Measurements from ENCODE around the gene CFAP141.
A peak's percentile ranks its signal among the peaks of the same experiment; 100 is the strongest.

CFAP141 gene

GRCh38 chr1:154190550-154190949 lies 15.6 kb downstream of the CFAP141 start:
- no peaks in the 10 kb centered on the region for H3K36me3 ChIP-seq
- H3K4me3 ChIP-seq (ENCODE audit: low read depth, low read length): no peak overlapping the region
- H3K9me3 ChIP-seq (ENCODE audit: severe bottlenecking): peaks cover 2% of the 10 kb centered on the region
- H3K27ac ChIP-seq: no peak overlapping the region
- no peak for TF ChIP-seq CTCF (IDR thresholded peaks at IDR 0.05; ENCODE audit: low read depth, low read length)
- H3K27me3 ChIP-seq (ENCODE audit: insufficient read depth, low read depth, severe bottlenecking): peaks cover 38% of the 10 kb centered on the region
- no peak for DNase-seq

- DNase-seq: no peak
- peaks cover 3% of the 10 kb centered on the region; the same call in 1 of the 2 replicates for H3K36me3 ChIP-seq
- no peaks in the 10 kb centered on the region for H3K9me3 ChIP-seq (ENCODE audit: severe bottlenecking)
- no peak overlapping the region for H3K4me3 ChIP-seq (ENCODE audit: low read depth, low read length)
- no peak for TF ChIP-seq CTCF (IDR thresholded peaks at IDR 0.05; ENCODE audit: low read depth, low read length)
- H3K27me3 ChIP-seq (ENCODE audit: insufficient read depth, low read depth, severe bottlenecking): peaks cover 12% of the 10 kb centered on the region
- H3K27ac ChIP-seq: no peak overlapping the region
Observed at GRCh38 chr1:154186852-154187501, 19.2 kb downstream of the CFAP141 start.

- Histone ChIP-seq H3K36me3 (peaks cover 9% of the 10 kb centered on the region), H3K27ac (0 out of 2 replicates have a peak overlapping the region, but pooled peaks have one; percentile 6), H3K9me3 (ENCODE audit: severe bottlenecking) (no peaks in the 10 kb centered on the region), H3K27me3 (ENCODE audit: insufficient read depth, low read depth, severe bottlenecking) (peaks cover 4% of the 10 kb centered on the region), H3K4me3 (ENCODE audit: low read depth, low read length) (no peak overlapping the region)
- peak; percentile 99 for DNase-seq
- TF ChIP-seq CTCF (IDR thresholded peaks at IDR 0.05; ENCODE audit: low read depth, low read length): peak; percentile 98
Observed at GRCh38 chr1:154186177-154186576, 20.0 kb downstream of the CFAP141 start.

GRCh38 chr1:154183046-154183915 lies 22.9 kb downstream of the CFAP141 start:
- Histone ChIP-seq H3K27me3 (ENCODE audit: insufficient read depth, low read depth, severe bottlenecking) (no peaks in the 10 kb centered on the region), H3K9me3 (ENCODE audit: severe bottlenecking) (no peaks in the 10 kb centered on the region), H3K4me3 (ENCODE audit: low read depth, low read length) (peak overlapping the region; percentile 74), H3K36me3 (peaks cover 27% of the 10 kb centered on the region), H3K27ac (peak overlapping the region; percentile 81)
- peak; percentile 100 for DNase-seq
- 0 out of 2 replicates have a peak, but pooled peaks have one; percentile 16 for TF ChIP-seq CTCF (IDR thresholded peaks at IDR 0.05; ENCODE audit: low read depth, low read length)

GRCh38 chr1:154182344-154183045 lies 23.6 kb downstream of the CFAP141 start:
- Histone ChIP-seq H3K27ac (peak overlapping the region; percentile 78), H3K36me3 (peaks cover 35% of the 10 kb centered on the region), H3K27me3 (ENCODE audit: insufficient read depth, low read depth, severe bottlenecking) (no peaks in the 10 kb centered on the region), H3K4me3 (ENCODE audit: low read depth, low read length) (peak overlapping the region; percentile 74), H3K9me3 (ENCODE audit: severe bottlenecking) (no peaks in the 10 kb centered on the region)
- DNase-seq: peak; percentile 85
- TF ChIP-seq CTCF (IDR thresholded peaks at IDR 0.05; ENCODE audit: low read depth, low read length): peak; percentile 40

All from WERI-Rb-1 (cell line).